ENCODE results near the gene GAL3ST2.

DNA sequence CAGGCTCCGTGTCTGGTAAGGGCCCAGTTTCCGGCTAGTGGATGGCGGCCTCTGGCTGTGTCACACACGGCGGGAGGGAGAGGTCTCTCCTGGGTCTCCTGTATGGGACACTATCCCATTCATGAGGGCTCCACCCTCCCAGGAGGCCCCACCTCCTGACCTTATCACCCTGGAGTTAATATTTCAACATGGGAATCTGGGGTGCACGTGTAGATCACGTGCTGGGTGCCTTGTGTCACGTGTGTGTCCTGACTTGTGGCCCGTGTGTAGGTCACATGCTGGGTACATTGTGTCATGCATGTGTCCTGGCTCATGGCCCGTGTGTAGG is 42.3 kb downstream of the GAL3ST2 start:
- TF ChIP-seq CTCF (conservative IDR thresholded peaks at IDR 0.05; ENCODE audit: low read depth, low read length), result no peak
- no peak for TF ChIP-seq EZH2 (IDR thresholded peaks at IDR 0.05; ENCODE audit: low read length, unreplicated experiment)
- TF ChIP-seq EZH2phosphoT487 (IDR thresholded peaks at IDR 0.05; ENCODE audit: borderline replicate concordance, low read length), result no peak

All from PC-3 (cell line).